DMS79 (cell line): Measurements from ENCODE around the gene ARHGEF10L.
A peak's percentile ranks its signal among the peaks of the same experiment; 100 is the strongest.

Source experiments
- DNase-seq: peaks from one replicate; lab custom pipeline; 2025; lab: John Stamatoyannopoulos, UW

Gene ARHGEF10L

GRCh38 chr1:17711577-17711910 lies 172.0 kb downstream of the ARHGEF10L start:
- no peak for DNase-seq

- no peak for DNase-seq
Observed at GRCh38 chr1:17711941-17712340, 172.4 kb downstream of the ARHGEF10L start.

- DNase-seq: no peak
Observed at GRCh38 chr1:17713993-17714392, 174.5 kb downstream of the ARHGEF10L start.

GRCh38 chr1:17717594-17718535 lies 178.4 kb downstream of the ARHGEF10L start:
- DNase-seq: peak; percentile 92

- no peak for DNase-seq
Observed at GRCh38 chr1:17719874-17720273, 180.4 kb downstream of the ARHGEF10L start.

- DNase-seq: no peak
Observed at GRCh38 chr1:17721444-17721843, 181.9 kb downstream of the ARHGEF10L start.

GRCh38 chr1:17723684-17724083 lies 184.2 kb downstream of the ARHGEF10L start:
- DNase-seq: no peak

- no peak for DNase-seq
Observed at GRCh38 chr1:17724150-17724549, 184.7 kb downstream of the ARHGEF10L start.

- DNase-seq: no peak
Observed at GRCh38 chr1:17725084-17725719, 185.7 kb downstream of the ARHGEF10L start.

- no peak for DNase-seq
Observed at GRCh38 chr1:17725811-17726582, 186.5 kb downstream of the ARHGEF10L start.

- no peak for DNase-seq
Observed at GRCh38 chr1:17728123-17728712, 188.7 kb downstream of the ARHGEF10L start.

- no peak for DNase-seq
Observed at GRCh38 chr1:17729248-17729647, 189.8 kb downstream of the ARHGEF10L start.

- no peak for DNase-seq
Observed at GRCh38 chr1:17729909-17730308, 190.4 kb downstream of the ARHGEF10L start.

- DNase-seq: no peak
Observed at GRCh38 chr1:17731460-17731859, 192.0 kb downstream of the ARHGEF10L start.

- DNase-seq: no peak
Observed at GRCh38 chr1:17732475-17732874, 193.0 kb downstream of the ARHGEF10L start.

- no peak for DNase-seq
Observed at GRCh38 chr1:17733661-17734060, 194.2 kb downstream of the ARHGEF10L start.

GRCh38 chr1:17734609-17735008 lies 195.1 kb downstream of the ARHGEF10L start:
- DNase-seq: no peak

GRCh38 chr1:17735348-17735747 lies 195.8 kb downstream of the ARHGEF10L start:
- DNase-seq: no peak

GRCh38 chr1:17735793-17736192 lies 196.3 kb downstream of the ARHGEF10L start:
- no peak for DNase-seq

- no peak for DNase-seq
Observed at GRCh38 chr1:17736625-17737024, 197.1 kb downstream of the ARHGEF10L start.

- no peak for DNase-seq
Observed at GRCh38 chr1:17739050-17739449, 199.6 kb downstream of the ARHGEF10L start.

GRCh38 chr1:17741052-17741451 lies 201.6 kb downstream of the ARHGEF10L start:
- no peak for DNase-seq
